GM19239 (cell line): Measurements from ENCODE around the gene NONO.
"Not testable (repeated sequence)": the region's sequence is repeated elsewhere in the genome, so short reads cannot be mapped to it uniquely, and the experiment has no call there.

Experiments
- DNase-seq: peaks from one replicate; pipeline ENCODE4 v3.0.0; 2011; ENCODE audit warnings: low spot score; ENCODE audit not compliant: insufficient read length
- FAIRE-seq: peaks from 2 replicates; lab custom pipeline; 2011; peaks lifted over from hg19 to GRCh38; lab: Jason Lieb, UNC

Gene NONO

DNA sequence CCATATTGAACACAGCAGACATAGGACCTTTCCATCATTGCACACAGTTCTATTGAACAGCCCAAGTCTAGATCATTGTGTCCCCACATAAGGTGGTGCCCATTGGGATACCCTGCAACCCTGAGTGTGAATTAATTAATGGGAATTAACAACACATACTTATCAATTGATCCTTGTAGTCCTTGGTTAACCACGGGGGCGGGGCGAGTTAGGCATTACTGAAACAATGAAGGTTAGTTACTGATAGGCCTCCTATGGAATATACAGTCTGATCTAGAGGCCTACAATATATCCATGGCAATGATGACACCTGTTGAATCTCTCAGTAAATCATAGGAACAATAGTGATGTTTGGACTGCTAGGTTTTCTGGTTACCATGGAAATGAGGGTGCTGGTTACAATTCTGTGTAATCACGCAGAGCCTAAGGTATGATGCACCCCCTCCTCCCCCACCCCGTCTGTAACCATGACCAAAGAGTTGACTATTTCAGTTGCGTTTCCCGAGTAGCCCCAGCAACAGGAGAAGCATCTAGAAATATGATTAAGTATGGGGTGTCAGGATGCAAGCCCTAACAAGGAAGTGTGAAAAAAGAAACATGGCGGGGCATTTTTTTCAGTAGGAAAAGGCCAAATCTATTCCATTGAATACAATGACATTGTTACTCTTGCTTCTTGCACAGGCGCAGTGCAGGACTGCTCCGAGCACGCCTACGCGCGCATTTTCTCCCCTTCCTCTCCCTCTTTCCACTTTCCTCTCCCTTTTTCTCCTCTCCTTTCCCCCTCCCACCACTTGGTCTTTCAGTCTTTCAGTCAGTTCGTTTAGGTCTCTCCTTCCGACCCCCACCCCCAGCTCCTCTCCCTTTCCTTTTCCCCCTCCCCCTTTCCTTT, 677 bp upstream of the NONO start:
- DNase-seq (no peak), FAIRE-seq (no peak)

GRCh38 chrX:71285929-71286328, 2.5 kb downstream of the NONO start:
- no peak for FAIRE-seq
- no peak for DNase-seq

GRCh38 chrX:71291381-71291780, 7.9 kb downstream of the NONO start:
- DNase-seq = no peak
- FAIRE-seq = no peak

- DNase-seq = no peak
Measured at GRCh38 chrX:71292669-71293365, 9.4 kb downstream of the NONO start.

GRCh38 chrX:71296806-71297205, 13.4 kb downstream of the NONO start:
- no peak for DNase-seq
- FAIRE-seq = no peak

More at GRCh38 chrX:71292669-71293365, 9.4 kb downstream of the NONO start:
- no peak for FAIRE-seq

DNA sequence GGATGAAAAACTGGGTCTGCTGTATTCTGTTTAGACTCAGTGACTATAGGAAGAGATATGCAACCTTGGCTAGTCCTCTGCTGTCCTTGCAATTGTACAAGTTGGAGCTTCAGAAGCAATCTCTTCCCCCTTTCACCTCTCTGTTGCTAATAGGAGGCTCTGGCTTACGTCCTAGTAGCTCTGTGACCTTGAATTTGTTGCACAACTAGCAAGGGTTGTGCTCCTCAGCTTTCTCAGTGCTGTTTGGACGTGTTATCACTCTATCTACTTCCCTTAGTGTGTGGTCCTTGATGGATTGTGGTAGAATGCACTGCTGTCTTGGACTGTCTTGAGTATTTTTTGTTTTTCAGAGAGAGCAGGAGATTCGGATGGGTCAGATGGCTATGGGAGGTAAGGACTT, 14.7 kb downstream of the NONO start:
- DNase-seq = no peak

DNA sequence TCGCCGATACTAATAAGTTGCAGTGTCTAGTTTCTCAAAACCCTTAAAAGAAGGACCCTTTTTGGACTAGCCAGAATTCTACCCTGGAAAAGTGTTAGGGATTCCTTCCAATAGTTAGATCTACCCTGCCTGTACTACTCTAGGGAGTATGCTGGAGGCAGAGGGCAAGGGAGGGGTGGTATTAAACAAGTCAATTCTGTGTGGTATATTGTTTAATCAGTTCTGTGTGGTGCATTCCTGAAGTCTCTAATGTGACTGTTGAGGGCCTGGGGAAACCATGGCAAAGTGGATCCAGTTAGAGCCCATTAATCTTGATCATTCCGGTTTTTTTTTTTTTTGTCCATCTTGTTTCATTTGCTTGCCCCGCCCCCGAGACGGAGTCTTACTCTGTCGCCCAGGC, 16.6 kb downstream of the NONO start:
- DNase-seq, FAIRE-seq: not testable (repeated sequence)

More for the DNA sequence above, 14.7 kb downstream of the NONO start:
- no peak for FAIRE-seq

GRCh38 chrX:71300495-71300894, 17.1 kb downstream of the NONO start:
- not testable (repeated sequence) for FAIRE-seq

DNA sequence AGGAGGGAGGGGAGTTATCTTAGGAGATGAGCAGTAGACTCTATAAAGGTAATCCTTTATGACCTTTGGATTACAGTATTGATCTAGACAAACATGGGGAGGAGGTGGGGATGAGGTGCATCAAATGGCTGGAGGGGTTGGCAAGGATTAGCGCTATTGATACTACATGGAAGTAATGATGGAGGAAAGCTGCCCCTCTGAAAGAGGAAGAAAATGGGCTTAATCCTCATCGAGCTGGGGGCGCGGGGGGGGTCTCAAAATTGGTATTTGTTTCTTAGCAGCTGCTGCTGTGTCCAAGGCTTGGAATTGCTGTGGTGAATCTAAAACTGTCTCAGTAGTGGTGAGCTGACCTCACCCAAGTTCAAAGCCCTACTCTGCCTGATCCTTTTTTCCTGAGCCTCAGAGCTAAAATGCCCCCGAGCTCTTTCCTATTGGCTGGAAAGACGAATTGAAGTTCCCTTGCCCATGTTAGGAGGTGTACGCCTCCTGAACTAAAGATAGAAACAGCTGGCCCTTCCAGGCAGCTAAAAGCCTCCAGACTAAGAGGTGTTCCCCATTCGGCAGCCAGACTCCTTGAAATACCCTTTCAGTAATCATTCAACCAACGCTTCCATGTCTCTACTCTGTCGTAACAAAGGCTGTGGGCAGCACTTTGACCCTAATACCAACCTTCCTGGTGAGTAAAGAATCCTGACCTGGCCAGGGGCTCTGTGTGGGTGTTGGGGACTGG, 17.9 kb downstream of the NONO start, which contains the start of gene ITGB1BP2:
Gene ITGB1BP2 (plus strand): TSS at position 556 of the 730 bp plus-strand sequence. CDS start 57 bp downstream, at position 613.
- no peak for DNase-seq
- FAIRE-seq = no peak

More at GRCh38 chrX:71300495-71300894, 17.1 kb downstream of the NONO start:
- DNase-seq = not testable (repeated sequence)

- no peak for DNase-seq
- FAIRE-seq = no peak
Measured at GRCh38 chrX:71302461-71303213, 19.2 kb downstream of the NONO start.

GRCh38 chrX:71304561-71304960, 21.1 kb downstream of the NONO start:
- DNase-seq (no peak), FAIRE-seq (no peak)

GRCh38 chrX:71315917-71316316, 32.5 kb downstream of the NONO start:
- DNase-seq (no peak), FAIRE-seq (no peak)

GRCh38 chrX:71316959-71317358, 33.5 kb downstream of the NONO start:
- not testable (repeated sequence) for FAIRE-seq, DNase-seq

DNA sequence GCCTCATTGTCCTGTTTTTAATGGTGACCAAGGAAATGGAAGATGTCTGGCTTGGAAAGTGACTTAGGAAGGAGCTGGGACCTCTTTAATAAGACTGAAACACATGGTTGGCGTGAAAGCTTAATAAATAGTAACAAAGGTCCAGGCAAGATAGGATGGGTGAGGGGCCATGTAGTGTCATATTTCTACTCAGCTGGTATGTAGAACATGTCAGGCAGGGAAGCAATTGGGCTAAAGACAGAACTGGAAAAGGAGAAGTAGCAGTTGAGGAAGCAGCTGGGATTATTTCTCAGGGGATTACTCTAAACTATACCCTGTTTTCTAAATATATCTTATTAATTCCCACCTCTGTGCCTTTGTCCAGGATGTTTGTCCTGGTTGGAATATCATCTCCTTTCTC, 36.7 kb downstream of the NONO start:
- DNase-seq (no peak), FAIRE-seq (no peak)

GRCh38 chrX:71321731-71322130, 38.3 kb downstream of the NONO start:
- DNase-seq (no peak), FAIRE-seq (no peak)

DNA sequence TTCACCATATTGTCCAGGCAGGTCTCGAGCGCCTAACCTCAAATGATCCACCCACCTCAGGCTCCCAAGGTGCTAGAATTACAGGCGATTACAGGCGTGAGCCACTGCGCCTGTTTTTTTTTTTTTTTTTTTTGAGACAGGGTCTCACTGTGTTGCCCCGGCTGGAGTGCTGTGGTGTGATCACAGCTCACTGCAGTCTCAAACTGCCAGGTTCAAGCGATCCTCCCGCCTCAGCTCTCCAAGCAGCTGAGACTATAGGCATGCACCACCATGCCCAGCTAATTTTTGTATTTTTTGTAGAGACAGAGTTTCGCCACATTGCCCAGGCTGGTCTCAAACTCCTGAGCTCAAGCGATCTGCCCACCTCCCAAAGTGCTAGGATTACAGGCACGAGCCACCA, 41.0 kb downstream of the NONO start:
- not testable (repeated sequence) for FAIRE-seq, DNase-seq

DNA sequence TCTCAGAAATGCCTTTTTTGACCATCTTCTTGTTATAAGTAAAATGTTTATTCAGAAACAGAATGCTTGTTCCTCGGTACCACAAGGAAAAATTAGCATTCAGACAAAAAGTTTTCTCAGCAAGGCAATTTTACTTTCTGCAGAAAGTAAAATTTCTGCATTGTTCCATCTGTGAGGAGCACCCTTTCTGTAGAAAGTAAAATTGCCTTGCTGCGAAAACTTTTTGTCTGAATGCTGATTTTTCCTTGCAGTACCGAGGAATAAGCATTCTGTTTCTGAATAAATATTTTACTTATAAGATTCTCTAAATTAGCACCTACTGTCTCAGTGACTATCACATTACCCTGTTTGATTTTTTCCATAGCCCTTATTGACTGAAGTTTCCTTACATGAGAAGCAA, 43.0 kb downstream of the NONO start:
- FAIRE-seq (peak; percentile 33), DNase-seq (no peak)

GRCh38 chrX:71349151-71349665, 65.8 kb downstream of the NONO start:
- not testable (repeated sequence) for DNase-seq, FAIRE-seq

GRCh38 chrX:71349867-71350266, 66.4 kb downstream of the NONO start:
- not testable (repeated sequence) for DNase-seq, FAIRE-seq
